AG10803 (cell line): ENCODE results near the gene IMPA2.
"Not testable (repeated sequence)": the region's sequence is repeated elsewhere in the genome, so short reads cannot be mapped to it uniquely, and the experiment has no call there.

Source experiments
- DNase-seq: peaks from one replicate; pipeline ENCODE4 v3.0.0; 2010; ENCODE audit warnings: low read depth
- H3K4me3 ChIP-seq: 2 replicates; pipeline ENCODE4 v1.5.1; 2011; ENCODE audit warnings: mild to moderate bottlenecking, low read length, control low read depth
- TF ChIP-seq, protein P1 (sequence below): conservative IDR thresholded peaks from 2 replicates; pipeline ENCODE4 v1.5.1; 2011; ENCODE audit warnings: mild to moderate bottlenecking, low read length, control low read depth, inconsistent platforms

IMPA2 gene

DNA sequence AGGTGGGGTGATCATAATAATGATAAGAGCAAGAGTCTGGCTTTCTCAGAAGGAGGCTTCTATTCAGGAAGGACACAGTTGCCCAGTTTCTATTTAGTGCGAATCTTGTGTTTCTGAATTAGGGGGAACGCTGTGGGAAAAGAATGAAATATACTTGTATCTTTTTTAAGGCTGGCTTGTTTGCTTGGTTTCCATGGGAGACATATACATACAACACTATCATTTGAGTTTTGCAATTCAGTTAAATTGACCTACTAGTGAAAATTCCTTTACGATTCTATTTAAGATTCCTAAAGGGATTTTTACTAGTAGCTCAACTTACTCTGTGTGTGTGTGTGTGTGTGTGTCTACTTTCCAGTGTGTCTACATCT, 87.6 kb downstream of the IMPA2 start:
- no peak for DNase-seq
- H3K4me3 ChIP-seq: no peak overlapping the region
- TF ChIP-seq, protein P1, sequence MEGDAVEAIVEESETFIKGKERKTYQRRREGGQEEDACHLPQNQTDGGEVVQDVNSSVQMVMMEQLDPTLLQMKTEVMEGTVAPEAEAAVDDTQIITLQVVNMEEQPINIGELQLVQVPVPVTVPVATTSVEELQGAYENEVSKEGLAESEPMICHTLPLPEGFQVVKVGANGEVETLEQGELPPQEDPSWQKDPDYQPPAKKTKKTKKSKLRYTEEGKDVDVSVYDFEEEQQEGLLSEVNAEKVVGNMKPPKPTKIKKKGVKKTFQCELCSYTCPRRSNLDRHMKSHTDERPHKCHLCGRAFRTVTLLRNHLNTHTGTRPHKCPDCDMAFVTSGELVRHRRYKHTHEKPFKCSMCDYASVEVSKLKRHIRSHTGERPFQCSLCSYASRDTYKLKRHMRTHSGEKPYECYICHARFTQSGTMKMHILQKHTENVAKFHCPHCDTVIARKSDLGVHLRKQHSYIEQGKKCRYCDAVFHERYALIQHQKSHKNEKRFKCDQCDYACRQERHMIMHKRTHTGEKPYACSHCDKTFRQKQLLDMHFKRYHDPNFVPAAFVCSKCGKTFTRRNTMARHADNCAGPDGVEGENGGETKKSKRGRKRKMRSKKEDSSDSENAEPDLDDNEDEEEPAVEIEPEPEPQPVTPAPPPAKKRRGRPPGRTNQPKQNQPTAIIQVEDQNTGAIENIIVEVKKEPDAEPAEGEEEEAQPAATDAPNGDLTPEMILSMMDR: no peak

DNA sequence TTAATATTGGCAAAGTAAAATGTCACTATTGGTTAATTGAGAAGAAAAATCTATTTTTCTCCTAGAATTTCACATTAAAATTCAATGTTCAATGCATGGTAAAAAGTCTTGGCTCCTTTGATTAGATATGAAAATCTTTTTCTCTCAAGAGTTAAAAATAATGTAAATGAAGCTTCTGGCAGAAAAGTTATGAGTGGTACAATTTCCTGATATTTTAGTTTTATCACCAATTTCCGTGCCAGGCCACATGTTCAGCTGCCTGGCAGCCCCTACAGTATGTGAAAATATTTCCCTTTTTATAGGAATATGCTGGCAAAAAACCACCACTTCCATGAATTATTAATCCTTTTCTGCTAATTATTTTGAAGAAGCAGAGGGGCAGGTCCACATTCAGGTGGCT, 89.8 kb downstream of the IMPA2 start:
- not testable (repeated sequence) for H3K4me3 ChIP-seq, DNase-seq

DNA sequence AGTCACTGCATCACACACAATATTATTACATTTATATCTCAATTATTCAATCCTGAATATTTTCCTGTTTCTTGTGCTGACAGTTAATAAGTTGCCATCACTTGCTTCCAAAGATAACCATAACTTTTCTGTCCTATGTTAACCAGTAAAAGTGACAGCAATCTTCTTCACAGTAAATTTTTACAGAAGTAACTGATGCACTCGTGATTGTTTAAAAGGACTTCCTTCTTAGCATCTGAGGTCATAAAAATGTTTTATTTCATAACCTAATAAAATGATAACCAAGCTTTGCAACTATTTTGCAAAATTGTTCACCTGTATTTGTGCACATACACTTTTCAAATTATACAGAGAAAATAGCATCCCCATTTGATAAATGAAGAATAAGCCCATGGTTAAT, 91.7 kb downstream of the IMPA2 start:
- DNase-seq: no peak
- no peak overlapping the region for H3K4me3 ChIP-seq
- TF ChIP-seq, protein P1: no peak

DNA sequence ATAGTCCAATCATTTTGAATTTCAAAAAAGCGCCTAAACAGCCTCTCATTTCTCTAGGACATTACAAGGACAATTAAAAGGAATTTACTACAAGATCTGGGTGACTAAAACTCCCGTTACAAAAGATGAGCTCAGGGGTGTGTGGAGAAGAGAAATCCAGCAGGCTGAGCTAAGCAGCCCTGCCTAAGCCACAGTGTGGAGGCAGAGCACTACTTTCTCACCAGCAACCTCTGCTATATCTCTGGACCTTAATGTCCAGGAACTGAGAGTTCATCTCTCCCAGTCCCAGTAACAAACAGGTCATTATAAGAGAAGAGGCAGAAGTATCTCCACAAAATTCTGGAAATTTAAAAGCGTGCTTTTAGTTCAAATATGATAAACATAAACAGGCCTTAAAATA, 93.4 kb downstream of the IMPA2 start:
- TF ChIP-seq, protein P1: no peak; the same call in 1 of the 2 replicates
- no peak overlapping the region for H3K4me3 ChIP-seq
- DNase-seq: no peak

DNA sequence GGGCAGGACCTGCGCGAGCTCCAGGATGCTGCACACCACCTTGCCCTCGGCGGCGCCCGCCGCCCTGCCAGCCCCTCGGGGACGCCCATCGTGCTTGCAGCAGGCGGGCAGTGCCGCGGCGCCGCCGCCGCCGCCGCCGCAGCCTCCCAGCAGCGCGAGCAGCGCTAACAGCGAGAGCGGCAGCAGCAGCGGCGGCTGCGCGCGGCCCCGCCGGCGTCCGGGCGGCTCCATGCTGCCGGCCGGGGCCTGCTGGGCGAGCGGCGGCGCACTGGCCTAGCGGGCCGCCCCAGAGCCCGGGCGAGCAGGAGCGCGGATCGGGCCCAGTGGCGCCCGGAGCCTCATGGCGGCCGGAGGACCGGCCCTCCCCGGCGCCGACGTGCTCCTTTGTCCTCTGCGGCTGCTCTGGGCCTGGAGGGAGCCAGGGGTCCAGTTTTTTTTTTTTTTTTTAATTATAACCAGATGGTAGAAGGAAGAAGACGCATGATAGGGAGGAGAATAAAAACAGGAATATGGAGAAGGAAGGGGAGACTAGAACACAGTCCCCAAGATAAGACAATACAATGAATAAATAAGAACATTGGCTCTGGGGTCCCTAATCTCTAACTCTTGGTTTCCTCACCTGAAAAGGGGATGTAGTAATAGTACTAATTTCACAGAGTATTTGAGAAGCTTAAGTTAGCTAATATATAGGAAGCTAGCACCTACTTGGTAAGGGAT, 95.3 kb downstream of the IMPA2 start:
- TF ChIP-seq, protein P1: no peak
- DNase-seq: peak; percentile 49
- H3K4me3 ChIP-seq: peak overlapping the region; percentile 20

DNA sequence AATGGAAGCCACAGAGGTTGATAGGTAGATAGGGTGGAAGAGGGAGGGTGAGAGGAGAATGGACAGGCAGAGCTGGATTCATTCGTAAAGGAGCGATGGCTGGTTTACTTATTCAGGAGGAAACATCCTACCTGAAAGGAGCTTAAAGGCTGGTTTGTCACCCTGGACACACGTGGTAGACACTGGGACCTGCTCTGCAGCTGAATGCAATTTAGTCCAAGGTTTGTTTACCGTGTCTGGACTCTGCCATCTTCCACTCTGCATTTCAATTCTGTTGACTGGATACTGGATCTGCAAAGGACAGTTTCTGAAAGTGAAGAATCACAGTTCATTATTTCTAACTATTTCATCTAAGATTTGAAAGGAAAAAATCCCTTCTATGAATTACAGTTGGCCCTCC, 96.7 kb downstream of the IMPA2 start:
- H3K4me3 ChIP-seq, DNase-seq: not testable (repeated sequence)

DNA sequence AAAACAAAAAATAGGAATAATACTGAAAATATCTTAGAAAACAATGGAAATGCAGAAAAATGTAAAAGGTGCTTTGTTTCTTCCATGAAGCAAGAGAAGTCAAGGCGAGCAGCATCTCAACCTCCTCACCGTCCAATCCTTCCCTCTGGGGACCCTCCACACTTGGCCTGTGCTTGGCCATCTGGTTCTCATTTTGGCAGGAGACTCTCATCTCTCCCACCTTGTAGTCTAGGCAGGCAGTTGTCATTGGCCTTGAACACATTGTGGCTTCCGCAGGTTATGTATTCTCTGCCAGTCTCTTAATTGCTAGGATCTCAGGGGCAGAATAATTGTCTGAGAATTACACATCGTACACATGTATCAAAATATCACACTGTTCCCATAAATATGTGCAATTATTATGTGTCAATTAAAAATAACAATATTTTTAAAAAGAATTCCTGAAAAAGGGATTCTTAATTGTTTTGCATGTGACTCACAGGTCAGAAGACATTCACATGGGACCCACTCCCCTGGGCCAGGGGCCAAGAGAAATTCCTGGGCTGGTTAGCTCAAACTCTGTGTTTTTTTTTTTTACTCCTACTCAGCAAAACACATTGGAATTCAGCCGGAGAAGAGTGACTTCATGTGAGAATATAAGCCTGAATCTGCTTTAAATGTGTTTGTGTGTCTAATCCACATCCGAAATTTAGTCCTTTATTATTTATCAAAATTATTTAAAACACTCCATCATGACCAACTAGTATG, 98.4 kb downstream of the IMPA2 start:
- H3K4me3 ChIP-seq: no peak overlapping the region
- TF ChIP-seq, protein P1: no peak
- peak; percentile 46 for DNase-seq
